Endothelial cell (in vitro differentiated cells): ENCODE results near the gene AURKAIP1. TPM values are rescaled to one million over a fixed set of nuclear protein-coding genes. Genes with fewer than 3 reads are reported as not detected.

Source experiments
- DNase-seq: peaks from one replicate; pipeline ENCODE4 v3.0.0; 2021; ENCODE audit warnings: low spot score
- H3K27ac Mint-ChIP-seq: one replicate; pipeline ENCODE4 v1.8.0; 2021; ENCODE audit warnings: mixed read lengths, inconsistent platforms; ENCODE audit not compliant: unreplicated experiment
- H3K27me3 Mint-ChIP-seq: one replicate; pipeline ENCODE4 v1.8.0; 2021; ENCODE audit warnings: mild to moderate bottlenecking, moderate library complexity, mixed read lengths, inconsistent platforms; ENCODE audit not compliant: unreplicated experiment
- H3K36me3 Mint-ChIP-seq: one replicate; pipeline ENCODE4 v1.8.0; 2021; ENCODE audit warnings: mild to moderate bottlenecking, low read depth, mixed read lengths, inconsistent platforms; ENCODE audit not compliant: unreplicated experiment
- H3K4me1 Mint-ChIP-seq: one replicate; pipeline ENCODE4 v1.8.0; 2021; ENCODE audit warnings: mild to moderate bottlenecking, mixed read lengths, inconsistent platforms; ENCODE audit not compliant: unreplicated experiment
- H3K4me3 Mint-ChIP-seq: one replicate; pipeline ENCODE4 v1.8.0; 2021; ENCODE audit warnings: mild to moderate bottlenecking, mixed read lengths, inconsistent platforms; ENCODE audit not compliant: unreplicated experiment
- H3K9me3 Mint-ChIP-seq: one replicate; pipeline ENCODE4 v1.8.0; 2021; ENCODE audit warnings: mixed read lengths, inconsistent platforms; ENCODE audit not compliant: unreplicated experiment
- total RNA-seq: library from RNA; stranded (reverse); fragmentation: NEBNext Ultra II Directional; extraction: Animal tissue kit (Norgen Biotek cat#: 25700); gene quantifications from one replicate; pipeline ENCODE4 v1.2.1, GENCODE V29; 2021; ENCODE audit not compliant: unreplicated experiment
- TF ChIP-seq, protein P1 (sequence below): fragments of 200-600 bp; sonication (generic); IDR thresholded peaks from one replicate; pipeline ENCODE4 v1.5.0; 2021; ENCODE audit warnings: antibody characterized with exemption; ENCODE audit not compliant: unreplicated experiment

The AURKAIP1 gene
- total RNA-seq, 1 donor from 2014 or later: 128 TPM

DNA sequence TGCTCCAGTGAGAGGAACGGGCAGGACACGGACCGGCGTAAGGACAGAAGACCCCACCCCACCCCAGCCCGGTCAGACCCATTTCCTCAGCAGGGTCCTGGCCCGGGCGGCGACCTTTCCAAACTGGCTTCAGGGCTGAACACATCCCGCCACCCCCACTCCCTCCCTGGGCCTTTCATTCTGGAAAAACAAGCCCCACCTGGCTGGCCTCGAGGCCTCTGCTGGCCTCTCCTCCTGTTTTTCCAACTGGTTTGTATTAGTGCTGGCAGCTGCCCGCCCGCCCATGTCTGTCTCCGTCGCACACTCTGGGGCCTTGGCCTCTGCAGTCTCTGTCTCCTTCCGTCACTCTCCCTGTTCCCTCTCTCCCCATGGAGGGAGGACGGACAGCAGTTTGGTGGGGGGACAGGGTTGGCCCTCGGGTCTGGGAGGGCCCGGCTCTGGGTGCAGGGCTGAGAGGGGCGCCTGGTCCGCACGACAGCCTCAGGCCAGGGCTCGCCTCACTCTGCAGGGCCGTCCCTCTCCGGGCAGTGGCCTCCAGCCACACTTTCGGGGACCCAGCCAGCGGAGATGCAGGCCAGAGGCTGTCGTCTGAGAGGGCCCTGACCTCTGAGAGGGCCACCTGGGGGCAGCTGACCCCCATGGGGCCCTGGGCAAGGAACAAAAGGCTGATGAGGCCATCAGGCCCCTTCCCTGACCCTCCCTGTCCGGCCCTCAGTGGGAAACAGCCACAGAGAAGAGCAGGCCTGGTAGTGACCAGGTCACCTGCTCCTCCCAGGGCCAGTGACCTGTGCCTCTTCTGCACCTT, 15.1 kb downstream of the AURKAIP1 start:
- no peaks in the 10 kb centered on the region for H3K36me3 Mint-ChIP-seq
- H3K27me3 Mint-ChIP-seq: peaks cover 16% of the 10 kb centered on the region
- H3K4me3 Mint-ChIP-seq: no peak overlapping the region
- no peaks in the 10 kb centered on the region for H3K9me3 Mint-ChIP-seq
- TF ChIP-seq, protein P1, sequence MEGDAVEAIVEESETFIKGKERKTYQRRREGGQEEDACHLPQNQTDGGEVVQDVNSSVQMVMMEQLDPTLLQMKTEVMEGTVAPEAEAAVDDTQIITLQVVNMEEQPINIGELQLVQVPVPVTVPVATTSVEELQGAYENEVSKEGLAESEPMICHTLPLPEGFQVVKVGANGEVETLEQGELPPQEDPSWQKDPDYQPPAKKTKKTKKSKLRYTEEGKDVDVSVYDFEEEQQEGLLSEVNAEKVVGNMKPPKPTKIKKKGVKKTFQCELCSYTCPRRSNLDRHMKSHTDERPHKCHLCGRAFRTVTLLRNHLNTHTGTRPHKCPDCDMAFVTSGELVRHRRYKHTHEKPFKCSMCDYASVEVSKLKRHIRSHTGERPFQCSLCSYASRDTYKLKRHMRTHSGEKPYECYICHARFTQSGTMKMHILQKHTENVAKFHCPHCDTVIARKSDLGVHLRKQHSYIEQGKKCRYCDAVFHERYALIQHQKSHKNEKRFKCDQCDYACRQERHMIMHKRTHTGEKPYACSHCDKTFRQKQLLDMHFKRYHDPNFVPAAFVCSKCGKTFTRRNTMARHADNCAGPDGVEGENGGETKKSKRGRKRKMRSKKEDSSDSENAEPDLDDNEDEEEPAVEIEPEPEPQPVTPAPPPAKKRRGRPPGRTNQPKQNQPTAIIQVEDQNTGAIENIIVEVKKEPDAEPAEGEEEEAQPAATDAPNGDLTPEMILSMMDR: no peak
- no peak overlapping the region for H3K27ac Mint-ChIP-seq
- DNase-seq: no peak
- no peaks in the 10 kb centered on the region for H3K4me1 Mint-ChIP-seq

DNA sequence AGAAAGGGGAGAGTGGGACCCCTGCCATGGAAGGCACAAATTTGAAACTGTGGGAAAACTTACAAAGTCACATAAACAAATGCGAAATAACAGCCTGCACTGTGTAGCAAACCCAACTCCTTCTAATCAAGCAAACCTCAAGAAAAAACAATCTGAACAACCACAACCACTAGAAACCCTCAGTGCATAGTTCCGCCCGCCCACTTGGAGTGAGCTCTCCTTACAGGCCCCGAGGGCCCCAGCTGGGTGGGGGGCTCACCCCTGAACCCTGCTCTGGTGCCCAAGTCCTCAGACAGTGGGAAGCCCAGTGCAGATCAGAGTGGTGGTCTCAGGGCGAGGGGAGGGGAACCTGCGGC, 15.7 kb downstream of the AURKAIP1 start:
- Mint-ChIP-seq H3K4me3 (no peak overlapping the region), H3K27ac (no peak overlapping the region), H3K36me3 (no peaks in the 10 kb centered on the region), H3K4me1 (no peaks in the 10 kb centered on the region), H3K27me3 (peaks cover 16% of the 10 kb centered on the region), H3K9me3 (no peaks in the 10 kb centered on the region)
- DNase-seq: no peak
- TF ChIP-seq, protein P1: no peak

DNA sequence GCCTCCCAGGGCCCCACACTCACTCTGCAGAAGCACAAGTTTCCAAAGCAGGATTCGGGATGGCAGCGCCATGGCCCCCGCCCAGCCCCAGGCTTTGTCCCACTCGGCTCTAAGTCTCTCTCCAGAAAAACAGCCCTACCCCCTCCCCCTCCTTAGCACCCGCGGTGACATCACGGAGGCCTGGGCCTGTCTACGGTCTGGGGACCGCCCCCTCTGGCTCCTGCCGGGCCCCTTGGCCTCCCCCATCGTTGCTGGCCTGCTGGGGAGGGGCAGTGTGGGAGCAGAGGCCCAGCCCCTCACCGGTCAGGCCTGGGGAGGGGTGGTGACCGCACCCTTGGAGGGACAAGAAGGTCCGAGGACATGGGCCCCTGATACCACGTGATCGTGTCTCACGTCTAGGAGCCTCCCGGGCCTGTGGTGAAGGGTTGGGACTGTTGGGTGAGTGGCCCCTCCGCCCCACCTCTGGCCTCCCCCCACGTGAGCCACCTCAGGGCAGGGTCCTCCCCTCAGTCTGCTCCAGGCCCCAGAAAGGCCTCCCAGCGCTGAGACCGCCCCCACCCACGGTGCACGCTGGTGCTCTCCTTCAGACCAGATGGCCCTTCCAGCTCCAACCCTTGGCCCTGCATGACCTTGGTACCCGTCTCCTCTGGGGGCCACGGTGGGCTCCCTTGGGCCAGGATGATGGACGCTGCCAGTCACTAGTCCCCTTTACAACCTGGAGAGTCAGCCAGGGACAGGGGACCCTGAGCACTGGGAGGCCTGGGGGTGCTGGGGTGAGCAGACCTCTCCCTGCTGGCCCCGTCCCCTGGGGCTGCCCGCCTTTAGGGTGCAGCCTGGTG, 16.4 kb downstream of the AURKAIP1 start, which contains the start of gene MXRA8:
TSS of gene MXRA8 (minus strand) at position 123 of the 839 bp plus-strand sequence. CDS start at position 72, 51 bp downstream.
- H3K9me3 Mint-ChIP-seq: no peaks in the 10 kb centered on the region
- DNase-seq: no peak
- H3K27ac Mint-ChIP-seq: no peak within 1 kb of the TSS
- H3K36me3 Mint-ChIP-seq: no peaks in the 10 kb centered on the region
- TF ChIP-seq, protein P1: no peak
- no peaks in the 10 kb centered on the region for H3K4me1 Mint-ChIP-seq
- no peak within 1 kb of the TSS for H3K4me3 Mint-ChIP-seq
- H3K27me3 Mint-ChIP-seq: peaks cover 22% of the 10 kb centered on the region

DNA sequence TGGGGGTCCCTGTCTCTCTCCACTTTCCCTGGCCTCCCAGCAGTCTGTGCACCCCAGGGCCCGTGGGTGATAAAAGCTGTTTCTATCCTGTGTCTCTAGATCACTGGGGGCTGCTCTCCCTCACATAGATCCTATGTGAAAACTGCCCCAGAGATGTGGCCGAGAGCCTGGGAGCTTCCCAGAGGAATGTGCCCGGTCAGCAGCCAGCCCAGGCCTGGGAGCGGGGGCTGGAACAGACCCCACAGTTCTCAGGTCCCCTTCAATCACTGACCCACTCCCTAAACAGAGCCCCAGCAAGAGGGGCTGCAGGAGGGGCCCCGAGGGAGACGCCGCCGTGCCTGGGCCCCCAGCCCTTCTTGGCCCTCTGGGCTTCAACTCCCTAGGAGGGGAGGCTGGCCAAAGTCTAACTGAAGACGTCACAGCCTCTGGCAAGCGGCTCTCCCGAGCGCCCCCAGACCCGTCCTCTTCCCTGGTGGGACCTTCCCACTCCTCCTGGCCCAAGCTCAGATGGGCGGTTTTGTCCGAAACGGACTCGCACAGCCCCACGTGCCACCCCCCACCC, 17.1 kb downstream of the AURKAIP1 start:
- no peak overlapping the region for H3K4me3 Mint-ChIP-seq
- H3K27ac Mint-ChIP-seq: no peak overlapping the region
- TF ChIP-seq, protein P1: no peak
- H3K27me3 Mint-ChIP-seq: peaks cover 24% of the 10 kb centered on the region
- H3K9me3 Mint-ChIP-seq: no peaks in the 10 kb centered on the region
- H3K36me3 Mint-ChIP-seq: no peaks in the 10 kb centered on the region
- DNase-seq: no peak
- H3K4me1 Mint-ChIP-seq: no peaks in the 10 kb centered on the region
